ENCODE measurements around the gene MED9.
A peak's percentile ranks its signal among the peaks of the same experiment; 100 is the strongest.

Gene MED9

DNA sequence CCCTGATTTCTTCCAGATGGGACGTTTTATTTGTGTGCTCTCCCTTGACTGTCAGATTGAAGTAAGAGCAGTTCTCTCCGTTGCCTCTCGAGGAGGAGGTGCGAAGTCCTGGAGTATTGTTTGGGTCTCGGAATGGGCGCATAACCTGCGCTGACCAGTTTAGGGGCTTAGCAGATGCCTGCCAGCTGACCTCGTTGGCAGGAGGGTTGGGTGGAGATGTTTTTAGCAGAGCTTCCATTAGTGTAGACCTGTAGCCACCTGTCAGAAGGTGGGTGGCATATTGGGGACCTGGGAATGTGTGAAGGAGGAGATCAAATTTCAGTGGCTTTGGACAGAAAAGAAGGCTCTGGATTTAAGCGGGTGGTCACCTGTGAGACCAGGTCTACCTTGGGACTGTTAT is 15.8 kb downstream of the MED9 start:
- DNase-seq: no peak

GRCh38 chr17:17493249-17493985 is 16.6 kb downstream of the MED9 start:
- no peak for DNase-seq

DNA sequence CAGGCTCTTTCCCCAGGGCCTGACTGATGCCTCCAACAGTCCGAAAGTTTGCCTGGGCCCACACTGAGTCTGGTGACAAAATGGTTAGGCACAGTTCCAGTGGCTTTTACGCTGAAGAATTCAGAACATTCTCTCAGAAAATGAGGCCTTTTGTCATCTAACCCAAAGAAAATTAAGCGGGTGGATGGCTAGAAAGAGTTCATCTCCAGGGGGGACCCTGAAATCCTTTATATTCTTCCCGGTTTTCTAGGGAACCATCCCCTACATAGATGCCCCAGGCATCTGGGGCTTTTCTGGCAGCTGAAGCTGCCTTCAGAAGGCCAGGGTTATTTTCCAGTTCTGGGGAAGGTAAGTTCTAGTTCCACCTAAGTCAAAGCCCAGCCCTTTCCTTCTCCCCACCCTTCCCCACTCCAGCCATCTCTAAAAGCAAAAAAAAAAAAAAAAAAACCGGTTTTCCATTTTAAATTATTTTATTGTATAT is 17.2 kb downstream of the MED9 start:
- DNase-seq: no peak

DNA sequence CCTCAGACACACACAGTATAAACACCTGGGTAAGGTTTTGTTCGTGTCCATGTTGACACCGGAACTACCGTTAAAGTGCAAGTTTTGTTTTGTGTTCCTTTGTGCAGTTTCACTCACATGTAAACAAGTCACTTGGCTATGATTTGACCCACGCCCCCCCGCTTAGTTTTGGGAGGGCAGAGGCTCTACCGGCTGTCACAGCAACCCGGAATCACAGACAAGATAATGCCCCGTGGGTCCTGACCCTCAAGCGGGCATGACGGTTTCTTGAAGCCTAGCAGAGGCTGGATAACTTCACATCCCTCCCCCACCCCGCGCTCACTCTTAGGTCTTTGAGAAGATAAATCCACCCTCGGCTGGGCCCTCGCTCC is 17.7 kb downstream of the MED9 start:
- no peak for DNase-seq

DNA sequence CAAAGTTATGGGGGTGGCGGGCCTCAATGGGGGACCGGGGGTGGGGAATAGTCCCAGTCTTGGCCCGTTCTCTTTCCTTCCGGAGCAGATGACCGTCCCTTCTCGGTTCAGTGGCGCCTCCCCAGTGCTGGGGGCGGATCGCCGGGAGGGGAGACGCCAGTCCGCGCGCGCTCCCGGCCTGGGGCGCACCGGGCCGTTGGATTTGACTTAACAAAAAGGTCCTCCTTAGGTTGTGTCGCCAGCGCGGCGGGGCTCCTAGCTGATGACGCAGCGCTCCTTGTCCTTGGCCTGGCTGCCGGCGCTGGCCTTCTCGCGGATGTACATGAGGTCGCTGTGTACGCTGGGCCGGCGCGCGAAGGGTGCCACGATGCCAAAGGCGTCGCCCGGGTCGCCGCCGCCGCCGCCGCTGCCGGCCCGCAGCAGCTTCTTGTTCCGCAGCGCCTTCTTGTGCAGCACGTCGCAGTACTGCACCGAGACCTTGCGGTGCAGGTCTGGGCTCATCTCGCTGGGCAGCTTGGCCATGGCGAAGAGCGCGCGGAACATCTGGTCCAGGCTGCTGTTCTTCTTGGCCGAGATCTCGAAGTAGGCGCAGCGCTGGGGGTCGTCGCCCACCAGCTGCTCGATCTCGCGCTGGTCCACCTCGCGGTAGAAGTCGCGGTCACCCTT is 18.2 kb downstream of the MED9 start:
- no peak for DNase-seq

DNA sequence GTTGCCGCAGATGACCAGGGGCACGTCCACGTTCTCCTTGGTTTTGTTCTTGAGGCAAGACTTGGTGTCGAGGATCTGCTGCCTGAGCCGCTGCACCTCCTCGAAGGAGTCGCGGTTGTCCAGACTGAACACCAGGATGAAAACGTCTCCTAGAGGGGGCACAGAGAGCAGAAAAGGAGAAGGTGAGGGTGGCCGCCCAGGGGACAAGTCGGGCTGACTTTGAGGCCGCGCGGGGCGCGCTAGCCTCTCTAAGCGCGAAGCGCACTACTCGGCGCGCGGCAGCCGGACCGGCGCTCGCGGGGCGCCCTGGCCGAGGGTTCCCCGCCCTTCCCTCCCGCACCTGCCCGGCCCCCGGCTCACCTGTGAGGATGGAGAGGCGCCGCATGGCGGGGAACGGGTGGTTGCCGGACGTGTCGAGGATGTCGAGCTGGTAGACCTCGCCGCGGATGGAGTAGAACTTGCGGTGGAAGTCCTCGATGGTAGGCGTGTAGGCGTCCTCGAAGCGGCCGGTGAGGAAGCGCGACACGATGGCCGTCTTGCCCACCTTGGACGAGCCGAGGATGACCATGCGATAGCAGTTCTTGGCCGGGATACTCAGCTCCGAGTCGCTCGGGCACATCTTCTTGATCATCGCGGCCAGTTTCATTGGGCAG is 18.9 kb downstream of the MED9 start:
- no peak for DNase-seq

DNA sequence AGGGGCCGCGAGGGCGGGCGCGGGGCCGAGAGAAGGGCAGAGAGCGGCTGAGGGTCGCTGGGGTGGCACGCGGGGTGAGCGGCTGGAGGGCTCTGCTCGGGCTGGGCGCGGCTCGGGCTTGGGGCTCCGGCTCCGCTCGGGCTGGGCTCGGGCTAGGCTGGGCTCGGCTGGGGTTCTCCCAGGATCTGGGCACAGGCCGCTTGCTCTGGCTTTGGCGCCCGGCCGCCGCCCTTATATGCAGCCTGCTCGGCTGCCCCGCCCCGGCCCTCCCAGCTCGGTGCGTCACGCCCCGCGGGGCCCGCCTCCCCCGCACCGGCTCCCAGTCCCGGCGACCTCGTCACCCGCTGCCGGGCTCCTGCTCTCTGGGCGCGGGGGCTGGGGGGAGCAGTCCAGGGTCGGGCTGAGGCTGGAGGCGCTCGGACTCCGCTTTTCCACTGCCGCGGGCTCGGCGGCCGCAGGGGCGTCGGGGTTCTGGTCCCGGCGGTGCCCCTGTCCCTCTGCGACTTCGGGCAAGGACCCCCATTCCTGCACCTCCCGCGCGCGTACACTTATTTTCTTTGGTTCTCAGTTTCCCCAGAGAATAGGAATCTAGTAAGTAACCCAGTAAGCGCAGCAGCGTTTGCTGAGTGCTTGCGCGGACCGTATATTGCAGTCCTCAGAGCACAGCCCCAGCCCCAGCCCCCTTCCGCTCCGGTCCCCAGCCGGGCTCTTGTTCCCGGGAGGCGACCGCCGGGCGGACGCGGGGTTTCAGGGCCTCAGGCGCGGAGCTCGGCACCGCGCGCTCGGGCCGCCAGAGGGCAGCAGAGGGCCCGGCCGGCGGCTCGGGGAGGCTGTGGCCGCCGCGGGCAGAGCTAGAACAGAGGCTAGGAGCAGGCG is 19.6 kb downstream of the MED9 start, which contains the start of gene RASD1:
RASD1 (minus strand) TSS at position 207 of the 876 bp plus-strand sequence. CDS start 214 bp downstream, outside the sequence.
- peak; percentile 31 for DNase-seq

GRCh38 chr17:17497065-17497844 is 20.5 kb downstream of the MED9 start:
- no peak for DNase-seq

DNA sequence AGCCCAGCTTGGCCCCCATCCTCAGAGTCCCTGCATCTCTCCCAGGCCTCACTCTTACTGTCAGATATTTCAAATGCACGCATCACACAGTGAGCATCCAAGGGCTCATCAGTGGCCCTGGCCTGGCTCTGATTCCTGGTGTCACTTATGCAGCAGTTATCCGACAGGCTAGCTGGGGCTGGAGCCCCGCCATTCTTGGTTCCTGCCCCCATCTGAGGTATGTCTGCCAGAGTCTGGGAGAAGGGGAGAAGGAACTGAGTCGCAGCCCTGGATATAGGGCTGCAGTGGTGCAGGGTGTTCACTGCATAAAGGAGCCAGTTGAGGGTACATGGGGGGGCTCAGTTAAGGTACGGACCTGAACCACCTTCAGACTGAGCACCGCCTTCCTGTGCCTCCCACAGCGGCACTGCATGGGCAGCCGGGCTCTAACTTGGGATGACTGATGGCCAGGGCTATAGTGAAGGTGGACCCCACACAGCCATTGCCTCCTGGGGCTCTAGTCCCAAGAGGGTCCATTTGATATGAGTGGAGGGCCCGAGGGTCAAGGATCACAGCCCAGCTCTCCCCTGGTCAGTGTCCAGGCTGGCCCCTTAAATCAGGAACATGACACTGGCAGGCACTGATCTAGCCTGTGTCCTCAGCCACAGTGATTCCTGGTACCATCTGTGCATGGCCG is 21.2 kb downstream of the MED9 start:
- no peak for DNase-seq

DNA sequence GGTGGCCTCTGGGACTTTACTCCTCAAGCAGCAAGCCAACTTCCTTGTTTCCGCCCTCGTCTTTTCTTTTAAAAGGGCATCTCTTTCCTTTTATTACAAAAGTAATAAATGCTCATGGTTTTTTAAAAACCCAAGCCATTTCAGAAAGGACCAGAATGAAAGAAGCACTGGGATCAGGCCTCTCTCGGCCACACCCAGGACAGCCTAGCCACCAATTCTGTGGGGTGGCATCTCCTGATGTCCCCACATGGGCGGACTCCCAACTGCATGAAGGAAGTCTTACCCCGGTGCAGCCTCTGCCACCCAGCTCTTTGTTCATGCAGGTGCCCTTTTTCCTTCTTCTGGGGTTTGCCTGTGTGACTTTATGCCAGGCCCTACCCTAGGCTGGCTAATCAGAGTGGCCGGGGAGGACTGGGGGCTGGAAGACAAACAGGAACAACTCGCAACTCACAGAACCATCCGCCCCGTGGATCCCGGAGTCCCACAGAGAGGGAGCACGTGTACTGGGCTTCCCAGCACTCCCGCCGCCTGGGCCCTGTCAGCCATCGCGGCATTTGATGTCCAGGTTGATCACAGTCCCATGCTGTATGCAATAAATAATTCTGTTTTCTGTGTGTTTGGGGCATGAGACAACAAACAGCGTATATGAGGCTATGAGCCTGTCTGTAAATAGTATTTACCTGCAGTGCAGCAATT is 22.0 kb downstream of the MED9 start:
- DNase-seq: no peak

GRCh38 chr17:17499402-17500145 is 22.8 kb downstream of the MED9 start:
- no peak for DNase-seq

GRCh38 chr17:17500999-17501605 is 24.3 kb downstream of the MED9 start:
- no peak for DNase-seq

- DNase-seq: no peak
Measured at GRCh38 chr17:17502741-17503565, 26.2 kb downstream of the MED9 start.

GRCh38 chr17:17503566-17504130 is 26.8 kb downstream of the MED9 start:
- DNase-seq: no peak

DNA sequence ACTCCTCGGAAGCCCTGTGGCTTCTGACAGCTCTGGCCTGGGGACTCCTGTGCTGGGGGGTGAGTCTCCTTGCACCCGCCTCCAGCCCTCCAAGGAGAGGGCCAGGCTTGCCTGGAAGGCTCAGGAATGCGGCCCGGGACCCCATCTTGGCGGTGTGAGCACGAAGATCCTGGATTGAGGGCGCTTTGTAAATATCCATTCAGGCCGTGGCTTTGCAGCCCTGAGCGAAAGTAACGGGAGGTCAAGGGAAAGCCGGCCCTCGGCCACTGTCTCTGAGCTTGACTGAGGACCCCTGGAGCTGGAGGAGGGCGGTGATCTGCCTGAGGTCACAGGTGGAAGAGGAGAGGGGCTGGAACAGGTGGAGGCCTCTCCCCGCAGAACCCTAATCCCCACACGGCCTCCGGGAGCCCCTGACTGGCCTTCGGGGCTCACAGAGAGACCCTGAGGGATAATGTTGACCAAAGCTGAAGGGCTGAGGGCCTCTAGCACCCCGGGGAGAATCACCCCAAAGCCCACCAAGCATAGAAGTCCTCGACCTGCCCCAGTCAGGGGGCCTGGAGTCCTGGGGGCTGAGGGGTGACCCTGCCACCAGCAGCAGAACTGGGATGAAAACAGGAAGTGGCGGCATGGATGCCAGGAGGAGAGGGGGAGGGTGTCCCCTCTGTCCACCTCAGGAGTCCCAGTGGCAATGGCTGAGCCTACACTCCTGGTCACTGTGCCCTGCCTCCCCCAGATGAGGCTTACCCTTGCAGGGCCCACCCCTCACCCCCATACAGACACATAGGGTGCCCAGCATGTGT is 27.7 kb downstream of the MED9 start:
- no peak for DNase-seq

GRCh38 chr17:17505151-17505550 is 28.4 kb downstream of the MED9 start:
- DNase-seq: no peak

DNA sequence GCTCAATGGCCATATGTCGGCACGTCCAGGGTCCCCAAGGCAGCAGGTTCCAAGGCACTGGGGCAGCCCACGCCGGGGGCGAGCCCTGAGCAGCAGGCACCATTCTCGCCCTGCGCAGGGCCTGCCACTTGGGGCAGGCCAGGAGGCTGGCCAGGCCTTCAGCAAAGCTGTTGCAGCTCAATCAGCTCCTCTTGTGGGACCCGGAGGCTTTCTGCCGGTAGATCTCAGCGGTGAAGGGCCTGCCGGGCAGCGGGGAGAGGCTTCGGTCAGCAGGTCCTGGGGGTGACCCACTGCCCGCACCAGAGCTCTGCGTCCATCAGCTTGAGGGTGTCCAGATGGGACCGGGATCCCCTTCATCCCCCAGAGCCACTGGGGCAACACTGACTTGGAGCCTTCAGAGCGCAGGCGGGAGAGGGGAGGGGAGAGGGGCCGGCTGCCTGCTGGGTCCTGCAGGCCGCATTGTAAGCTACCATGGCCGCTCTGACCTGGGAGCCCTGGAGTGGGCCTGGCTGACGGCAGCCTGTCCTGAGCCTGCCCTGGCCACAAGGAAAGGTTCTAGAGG is 28.9 kb downstream of the MED9 start:
- no peak for DNase-seq

Measured in SIG-M5 (cell line).